PC-3 (cell line): ENCODE results near the gene MCRIP2.

Experiments used
- CTCF ChIP-seq: fragments of 300-600 bp; sonication (generic); conservative IDR thresholded peaks from 2 replicates; pipeline ENCODE4 v1.5.1; 2017; ENCODE audit warnings: antibody characterized with exemption, low read depth, mild to moderate bottlenecking, low read length
- EZH2phosphoT487 ChIP-seq: fragments of 300-600 bp; sonication (generic); IDR thresholded peaks from 2 replicates; pipeline ENCODE4 v1.6.1; 2018; ENCODE audit warnings: mild to moderate bottlenecking, antibody characterized with exemption, low read length, borderline replicate concordance

- TF ChIP-seq EZH2phosphoT487: no peak
- no peak for TF ChIP-seq CTCF
Observed at GRCh38 chr16:687499-687898, 45.9 kb downstream of the MCRIP2 start.
